SHP77 treated with DMSO at 0.1 percent for 48 hours (cell line): Measurements from ENCODE around the gene MLLT1.

ENCODE experiments used
- DNase-seq: peaks from one replicate; lab custom pipeline; 2025; lab: John Stamatoyannopoulos, UW

MLLT1 gene

GRCh38 chr19:6235031-6235951, 44.5 kb downstream of the MLLT1 start:
- no peak for DNase-seq

- DNase-seq, result no peak
Measured at GRCh38 chr19:6234527-6234926, 45.2 kb downstream of the MLLT1 start.

GRCh38 chr19:6233827-6234511, 45.8 kb downstream of the MLLT1 start:
- no peak for DNase-seq

GRCh38 chr19:6233056-6233826, 46.5 kb downstream of the MLLT1 start:
- no peak for DNase-seq

- DNase-seq, result no peak
Measured at GRCh38 chr19:6232601-6233055, 47.1 kb downstream of the MLLT1 start.

GRCh38 chr19:6230991-6231448, 48.8 kb downstream of the MLLT1 start:
- DNase-seq, result no peak

GRCh38 chr19:6229951-6230712, 49.6 kb downstream of the MLLT1 start:
- DNase-seq, result no peak

- DNase-seq, result no peak
Measured at GRCh38 chr19:6229216-6229913, 50.4 kb downstream of the MLLT1 start.

- DNase-seq, result no peak
Measured at GRCh38 chr19:6228551-6229215, 51.1 kb downstream of the MLLT1 start.

- no peak for DNase-seq
Measured at GRCh38 chr19:6227936-6228325, 51.8 kb downstream of the MLLT1 start.

GRCh38 chr19:6227156-6227935, 52.4 kb downstream of the MLLT1 start:
- no peak for DNase-seq

GRCh38 chr19:6226444-6227155, 53.2 kb downstream of the MLLT1 start:
- no peak for DNase-seq

- no peak for DNase-seq
Measured at GRCh38 chr19:6226012-6226411, 53.8 kb downstream of the MLLT1 start.

- no peak for DNase-seq
Measured at GRCh38 chr19:6225232-6225865, 54.4 kb downstream of the MLLT1 start.

GRCh38 chr19:6224308-6224675, 55.5 kb downstream of the MLLT1 start:
- DNase-seq, result no peak

- no peak for DNase-seq
Measured at GRCh38 chr19:6223461-6224307, 56.1 kb downstream of the MLLT1 start.

GRCh38 chr19:6222884-6223283, 56.9 kb downstream of the MLLT1 start:
- DNase-seq, result no peak
